OCI-LY7 (cell line): ENCODE data around the gene INKA2. TPM values are rescaled to one million over a fixed set of nuclear protein-coding genes. Genes with fewer than 3 reads are reported as not detected.

Source experiments
- BruUV-seq: library from RNA; stranded (reverse); fragments of 400-500 nt; replicated peaks from 2 replicates; lab custom pipeline; 2021; lab: Mats Ljungman, UMichigan
- CTCF ChIA-PET: fragments of 300-600 bp; sonication (Branson Sonifier 250); formaldehyde crosslinking; loops from one replicate; lab custom pipeline; 2022; ENCODE audit warnings: antibody characterized with exemption; ENCODE audit not compliant: unreplicated experiment; lab: Charles Lee
- POLR2A ChIA-PET: fragments of 300-600 bp; sonication (Branson Sonifier 250); formaldehyde crosslinking; loops from one replicate; lab custom pipeline; 2022; ENCODE audit warnings: antibody characterized with exemption; lab: Charles Lee
- DNase-seq: peaks from one replicate; pipeline ENCODE4 v3.0.0-alpha.2; 2015; ENCODE audit warnings: low spot score
- H2AFZ ChIP-seq: fragments of 200-600 bp; sonication (generic), shearing (Covaris generic); 2 replicates; pipeline ENCODE4 v1.6.1; 2014; ENCODE audit warnings: mild to moderate bottlenecking, antibody characterized with exemption, low read length, moderate library complexity
- H3K27ac ChIP-seq: fragments of 200-600 bp; sonication (generic); 2 replicates; pipeline ENCODE4 v1.5.1; 2014; ENCODE audit warnings: mixed run types, low read depth, mild to moderate bottlenecking, moderate library complexity, low read length, inconsistent platforms; ENCODE audit not compliant: poor library complexity, severe bottlenecking
- H3K36me3 ChIP-seq: fragments of 200-600 bp; sonication (generic); 2 replicates; pipeline ENCODE4 v1.6.1; 2014; ENCODE audit warnings: mild to moderate bottlenecking, antibody characterized with exemption, low read length, moderate library complexity, mixed read lengths; ENCODE audit not compliant: insufficient read depth
- H3K4me1 ChIP-seq: fragments of 200-600 bp; sonication (generic); 2 replicates; pipeline ENCODE4 v1.5.1; 2014; ENCODE audit warnings: mild to moderate bottlenecking, low read length; ENCODE audit not compliant: insufficient read depth, poor library complexity, severe bottlenecking
- H3K4me2 ChIP-seq: fragments of 200-600 bp; sonication (generic); 2 replicates; pipeline ENCODE4 v1.6.1; 2014; ENCODE audit warnings: mild to moderate bottlenecking, low read length
- H3K4me3 ChIP-seq: fragments of 200-600 bp; sonication (generic); 2 replicates; pipeline ENCODE4 v1.5.1; 2014; ENCODE audit warnings: mild to moderate bottlenecking, low read depth, low read length; ENCODE audit not compliant: poor library complexity, severe bottlenecking
- H3K79me2 ChIP-seq: fragments of 200-600 bp; sonication (generic); 2 replicates; pipeline ENCODE4 v1.6.1; 2016; ENCODE audit warnings: low read depth, mild to moderate bottlenecking, low read length, moderate library complexity, mixed read lengths; ENCODE audit not compliant: insufficient read depth
- H3K9me2 ChIP-seq: fragments of 200-600 bp; sonication (generic); 2 replicates; pipeline ENCODE4 v1.6.1; 2016; ENCODE audit warnings: mild to moderate bottlenecking, low read length, mixed read lengths; ENCODE audit not compliant: insufficient read depth
- H3K9me3 ChIP-seq: fragments of 200-600 bp; sonication (generic); 2 replicates; pipeline ENCODE4 v1.6.1; 2014; ENCODE audit warnings: mild to moderate bottlenecking, mixed run types, low read length, mixed read lengths
- H4K20me1 ChIP-seq: fragments of 200-600 bp; sonication (generic); 2 replicates; pipeline ENCODE4 v1.6.1; 2014; ENCODE audit warnings: mild to moderate bottlenecking, antibody characterized with exemption, low read length, moderate library complexity, mixed read lengths; ENCODE audit not compliant: insufficient read depth
- EZH2phosphoT487 ChIP-seq: fragments of 200-600 bp; sonication (generic); IDR thresholded peaks from 2 replicates; pipeline ENCODE4 v1.6.1; 2018; ENCODE audit warnings: low read depth, borderline replicate concordance, mild to moderate bottlenecking, mixed run types, antibody characterized with exemption, low read length, moderate library complexity, mixed read lengths
- intact Hi-C: fragments of 100-400 bp; cut with micrococcal nuclease; formaldehyde crosslinking; loops from one replicate; pipeline ENCODE4 v1.10.0; 2022; ENCODE audit not compliant: unreplicated experiment
- total RNA-seq, 2 experiments: library from RNA; depleted of rRNA in 1 of 2; stranded (reverse); fragments of >200 nt in 1 of 2; shearing (Covaris generic) in 1 of 2; gene quantifications; 2 replicates each; pipeline ENCODE4 v1.2.3, GENCODE V29; 2014 to 2022
- TF ChIP-seq, protein P1 (sequence below): fragments of 200-600 bp; sonication (generic); conservative IDR thresholded peaks from 2 replicates; pipeline ENCODE4 v1.5.1; 2014; ENCODE audit warnings: mild to moderate bottlenecking, antibody characterized with exemption, low read length, moderate library complexity, mixed read lengths

The INKA2 gene
- total RNA-seq, 2 experiments from 2014 or later, result 3.9 to 10.8 TPM

DNA sequence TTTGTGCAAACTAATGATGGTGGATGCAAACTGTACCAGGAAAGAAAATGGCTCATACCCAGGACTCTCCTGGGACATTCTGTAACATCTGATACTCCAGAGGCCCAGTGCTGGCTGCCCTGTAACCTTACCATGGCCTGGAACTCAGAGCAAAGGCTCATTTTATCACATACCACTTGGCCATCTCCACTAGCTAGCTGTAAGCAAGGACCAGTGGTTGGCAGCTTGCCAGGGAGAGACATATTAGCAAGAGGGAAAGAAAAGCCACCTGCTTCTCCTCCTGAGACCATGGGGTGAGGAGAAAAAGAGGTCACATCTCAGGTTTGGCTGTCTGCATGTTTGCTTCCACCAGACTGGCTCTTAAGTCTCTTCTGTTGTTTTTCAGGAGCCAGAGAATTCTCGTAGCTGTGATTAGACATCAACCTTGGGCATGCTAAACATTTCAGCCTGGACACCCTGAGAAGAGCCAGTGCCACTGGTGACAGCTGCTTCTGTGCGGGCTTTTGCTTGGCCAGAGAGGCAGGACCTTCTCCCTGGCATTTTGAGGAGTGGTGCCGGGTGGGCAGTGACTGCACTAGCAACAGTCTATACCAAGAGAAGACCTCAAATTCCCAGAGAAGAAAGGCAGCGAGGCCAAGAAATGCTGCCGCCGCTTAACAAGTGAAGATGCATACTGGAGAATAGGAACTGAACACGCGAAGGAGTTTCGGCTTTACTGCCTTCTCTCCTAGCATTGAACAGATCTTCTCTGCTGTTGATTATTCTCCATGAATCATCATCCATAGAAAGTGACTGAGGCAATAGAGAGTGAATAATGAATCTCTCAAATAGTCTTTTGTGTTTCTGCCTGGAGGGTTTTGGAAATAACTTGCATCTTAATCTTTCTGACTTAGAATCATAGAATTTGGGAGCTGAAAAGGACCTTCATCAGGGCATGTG is 6.7 kb upstream of the INKA2 start:
- Histone ChIP-seq H3K4me2 (no peak overlapping the region), H2AFZ (no peak overlapping the region), H4K20me1 (no peaks in the 10 kb centered on the region), H3K27ac (no peak overlapping the region), H3K36me3 (no peaks in the 10 kb centered on the region), H3K4me1 (peaks cover 30% of the 10 kb centered on the region), H3K9me2 (no peaks in the 10 kb centered on the region), H3K4me3 (no peak overlapping the region), H3K79me2 (no peaks in the 10 kb centered on the region), H3K9me3 (no peaks in the 10 kb centered on the region)
- POLR2A ChIA-PET, result interaction anchor here (0.6 kb wide), 1 partner anchor 44 kb away, joined by 3 read pairs; no protein-coding TSS in a partner anchor
- no peak for DNase-seq
- TF ChIP-seq, protein P1, sequence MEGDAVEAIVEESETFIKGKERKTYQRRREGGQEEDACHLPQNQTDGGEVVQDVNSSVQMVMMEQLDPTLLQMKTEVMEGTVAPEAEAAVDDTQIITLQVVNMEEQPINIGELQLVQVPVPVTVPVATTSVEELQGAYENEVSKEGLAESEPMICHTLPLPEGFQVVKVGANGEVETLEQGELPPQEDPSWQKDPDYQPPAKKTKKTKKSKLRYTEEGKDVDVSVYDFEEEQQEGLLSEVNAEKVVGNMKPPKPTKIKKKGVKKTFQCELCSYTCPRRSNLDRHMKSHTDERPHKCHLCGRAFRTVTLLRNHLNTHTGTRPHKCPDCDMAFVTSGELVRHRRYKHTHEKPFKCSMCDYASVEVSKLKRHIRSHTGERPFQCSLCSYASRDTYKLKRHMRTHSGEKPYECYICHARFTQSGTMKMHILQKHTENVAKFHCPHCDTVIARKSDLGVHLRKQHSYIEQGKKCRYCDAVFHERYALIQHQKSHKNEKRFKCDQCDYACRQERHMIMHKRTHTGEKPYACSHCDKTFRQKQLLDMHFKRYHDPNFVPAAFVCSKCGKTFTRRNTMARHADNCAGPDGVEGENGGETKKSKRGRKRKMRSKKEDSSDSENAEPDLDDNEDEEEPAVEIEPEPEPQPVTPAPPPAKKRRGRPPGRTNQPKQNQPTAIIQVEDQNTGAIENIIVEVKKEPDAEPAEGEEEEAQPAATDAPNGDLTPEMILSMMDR, result no peak
- no peak for TF ChIP-seq EZH2phosphoT487
- CTCF ChIA-PET, result no interaction called here
- intact Hi-C loops, result no loop called here
- no TSS peak for BruUV-seq

DNA sequence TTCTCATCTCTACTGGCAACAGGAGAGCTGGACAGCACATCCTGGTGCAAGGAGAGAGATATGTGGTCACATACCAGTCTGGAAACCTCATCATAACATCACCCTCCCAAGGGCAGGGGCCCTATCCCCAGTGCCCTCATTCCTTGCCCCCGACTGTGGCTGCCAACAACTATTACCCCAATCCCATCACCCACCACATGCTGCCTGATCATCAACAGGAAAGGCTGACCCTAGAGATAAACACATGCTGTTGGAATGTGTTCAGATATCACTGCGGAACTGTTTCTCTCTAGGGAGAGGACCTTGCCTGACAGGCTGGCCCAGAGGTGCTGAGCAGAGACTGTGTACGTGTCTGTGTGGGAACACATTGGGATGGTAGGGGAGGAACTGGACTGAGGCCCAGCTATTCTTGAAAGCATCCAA is 4.5 kb upstream of the INKA2 start:
- Histone ChIP-seq H4K20me1 (no peaks in the 10 kb centered on the region), H3K4me2 (no peak overlapping the region), H3K36me3 (no peaks in the 10 kb centered on the region), H3K27ac (no peak overlapping the region), H3K79me2 (no peaks in the 10 kb centered on the region), H3K9me3 (no peaks in the 10 kb centered on the region), H3K9me2 (no peaks in the 10 kb centered on the region), H3K4me1 (peaks cover 22% of the 10 kb centered on the region), H3K4me3 (no peak overlapping the region), H2AFZ (no peak overlapping the region)
- intact Hi-C loops, result no loop called here
- ChIA-PET POLR2A (no interaction called here), CTCF (interaction anchor here (1.0 kb wide), 1 partner anchor 8 kb away, joined by 6 read pairs; no protein-coding TSS in a partner anchor)
- DNase-seq, result no peak
- BruUV-seq, result no TSS peak
- TF ChIP-seq, protein P1, result no peak
- no peak for TF ChIP-seq EZH2phosphoT487
